ENCODE measurements around the gene NRP1.

NRP1 gene

DNA sequence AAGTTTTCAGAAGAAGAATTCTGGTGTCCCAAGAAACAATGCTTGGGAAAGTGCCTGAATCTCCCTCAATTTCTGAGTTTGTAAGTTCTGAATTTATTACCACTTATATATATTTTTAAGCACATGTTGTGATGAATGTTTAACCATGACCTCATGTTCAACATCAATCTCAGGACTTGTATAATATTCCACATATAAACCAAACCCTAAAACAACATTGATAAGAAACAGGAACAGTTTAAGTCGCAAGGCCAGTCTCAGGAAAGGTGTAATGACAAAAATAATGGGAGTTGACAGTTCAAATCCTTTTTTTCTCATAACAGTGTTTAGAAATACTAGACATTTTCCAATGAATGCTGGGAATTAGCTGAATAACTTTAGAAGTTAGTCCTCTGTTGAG, 22.8 kb downstream of the NRP1 start:
- H3K27ac ChIP-seq (ENCODE audit: low read depth, low read length): no peak overlapping the region
- no peaks in the 10 kb centered on the region for H3K4me1 ChIP-seq (ENCODE audit: control insufficient read depth, low read length)
- H3K36me3 ChIP-seq (ENCODE audit: control insufficient read depth, low read length): no peaks in the 10 kb centered on the region
- H3K4me2 ChIP-seq (ENCODE audit: low read length): no peak overlapping the region
- no peaks in the 10 kb centered on the region for H3F3A ChIP-seq (ENCODE audit: control insufficient read depth, insufficient read depth)
- TF ChIP-seq, protein P1, sequence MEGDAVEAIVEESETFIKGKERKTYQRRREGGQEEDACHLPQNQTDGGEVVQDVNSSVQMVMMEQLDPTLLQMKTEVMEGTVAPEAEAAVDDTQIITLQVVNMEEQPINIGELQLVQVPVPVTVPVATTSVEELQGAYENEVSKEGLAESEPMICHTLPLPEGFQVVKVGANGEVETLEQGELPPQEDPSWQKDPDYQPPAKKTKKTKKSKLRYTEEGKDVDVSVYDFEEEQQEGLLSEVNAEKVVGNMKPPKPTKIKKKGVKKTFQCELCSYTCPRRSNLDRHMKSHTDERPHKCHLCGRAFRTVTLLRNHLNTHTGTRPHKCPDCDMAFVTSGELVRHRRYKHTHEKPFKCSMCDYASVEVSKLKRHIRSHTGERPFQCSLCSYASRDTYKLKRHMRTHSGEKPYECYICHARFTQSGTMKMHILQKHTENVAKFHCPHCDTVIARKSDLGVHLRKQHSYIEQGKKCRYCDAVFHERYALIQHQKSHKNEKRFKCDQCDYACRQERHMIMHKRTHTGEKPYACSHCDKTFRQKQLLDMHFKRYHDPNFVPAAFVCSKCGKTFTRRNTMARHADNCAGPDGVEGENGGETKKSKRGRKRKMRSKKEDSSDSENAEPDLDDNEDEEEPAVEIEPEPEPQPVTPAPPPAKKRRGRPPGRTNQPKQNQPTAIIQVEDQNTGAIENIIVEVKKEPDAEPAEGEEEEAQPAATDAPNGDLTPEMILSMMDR (IDR thresholded peaks at IDR 0.05; ENCODE audit: low read depth, low read length, poor library complexity, severe bottlenecking): no peak
- no peak for TF ChIP-seq EZH2phosphoT487 (IDR thresholded peaks at IDR 0.05; ENCODE audit: borderline replicate concordance, low read length)
- no peaks in the 10 kb centered on the region for H3K79me2 ChIP-seq (ENCODE audit: control insufficient read depth, low read length)
- no peaks in the 10 kb centered on the region for H4K20me1 ChIP-seq (ENCODE audit: control insufficient read depth, insufficient read depth, low read depth, low read length)
- H3K27me3 ChIP-seq (ENCODE audit: control insufficient read depth, low read length): no peaks in the 10 kb centered on the region
- H3K9me2 ChIP-seq (replicated peaks; ENCODE audit: control insufficient read depth, low read length): no peaks in the 10 kb centered on the region
- no peaks in the 10 kb centered on the region for H3K9me3 ChIP-seq (ENCODE audit: control insufficient read depth, insufficient read depth, low read length)
- H3K4me3 ChIP-seq (ENCODE audit: low read length): no peak overlapping the region

DNA sequence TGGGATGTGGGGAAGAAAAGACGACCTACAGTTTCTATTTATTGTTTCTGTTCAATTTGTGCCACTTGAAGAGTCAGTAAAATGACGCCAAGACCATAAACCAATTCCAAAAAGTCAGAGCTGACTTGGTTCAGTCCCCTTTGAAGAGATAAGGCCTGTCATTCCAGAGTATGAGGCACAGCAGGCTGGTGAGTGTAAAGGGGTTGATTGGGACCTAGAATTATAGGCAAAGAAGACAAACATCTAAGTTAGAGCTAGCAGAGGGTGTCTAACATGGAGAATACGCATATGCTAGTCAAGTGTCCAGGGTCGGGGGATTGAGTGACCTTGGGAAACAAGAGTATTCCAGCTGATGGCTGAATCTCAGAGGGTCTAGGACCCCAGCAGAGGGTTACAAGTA, 23.6 kb downstream of the NRP1 start:
- TF ChIP-seq EZH2phosphoT487 (IDR thresholded peaks at IDR 0.05; ENCODE audit: borderline replicate concordance, low read length): no peak
- TF ChIP-seq, protein P1 (IDR thresholded peaks at IDR 0.05; ENCODE audit: low read depth, low read length, poor library complexity, severe bottlenecking): no peak
- H3K4me2 ChIP-seq (ENCODE audit: low read length): no peak overlapping the region
- H4K20me1 ChIP-seq (ENCODE audit: control insufficient read depth, insufficient read depth, low read depth, low read length): no peaks in the 10 kb centered on the region

DNA sequence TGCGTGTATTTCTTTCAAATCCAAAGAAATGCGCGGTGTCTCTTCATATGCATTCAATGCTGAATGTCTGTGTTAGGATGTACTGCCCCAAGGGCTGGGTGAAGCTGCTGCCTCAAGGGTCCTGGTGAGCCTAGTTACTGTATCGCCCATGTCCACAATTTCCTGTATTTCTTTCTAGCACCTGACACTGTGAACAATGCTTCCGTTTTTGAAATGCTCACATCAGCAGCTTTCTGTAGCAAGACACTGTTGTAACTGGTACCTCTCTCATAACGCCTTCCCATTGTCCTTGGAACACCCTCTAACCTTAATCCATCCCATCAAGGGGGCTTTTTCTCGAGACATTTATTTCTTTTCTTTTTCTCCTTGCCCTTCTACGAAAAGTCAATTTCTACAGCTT, 25.1 kb downstream of the NRP1 start:
- no peaks in the 10 kb centered on the region for H3K27me3 ChIP-seq (ENCODE audit: control insufficient read depth, low read length)
- no peaks in the 10 kb centered on the region for H4K20me1 ChIP-seq (ENCODE audit: control insufficient read depth, insufficient read depth, low read depth, low read length)
- no peaks in the 10 kb centered on the region for H3K79me2 ChIP-seq (ENCODE audit: control insufficient read depth, low read length)
- no peak overlapping the region for H3K27ac ChIP-seq (ENCODE audit: low read depth, low read length)
- no peaks in the 10 kb centered on the region for H3F3A ChIP-seq (ENCODE audit: control insufficient read depth, insufficient read depth)
- no peaks in the 10 kb centered on the region for H3K36me3 ChIP-seq (ENCODE audit: control insufficient read depth, low read length)
- H3K4me3 ChIP-seq (ENCODE audit: low read length): no peak overlapping the region
- H3K9me3 ChIP-seq (ENCODE audit: control insufficient read depth, insufficient read depth, low read length): no peaks in the 10 kb centered on the region
- TF ChIP-seq, protein P1 (IDR thresholded peaks at IDR 0.05; ENCODE audit: low read depth, low read length, poor library complexity, severe bottlenecking): no peak
- no peak for TF ChIP-seq EZH2phosphoT487 (IDR thresholded peaks at IDR 0.05; ENCODE audit: borderline replicate concordance, low read length)
- H3K9me2 ChIP-seq (replicated peaks; ENCODE audit: control insufficient read depth, low read length): no peaks in the 10 kb centered on the region
- no peak overlapping the region for H3K4me2 ChIP-seq (ENCODE audit: low read length)
- H3K4me1 ChIP-seq (ENCODE audit: control insufficient read depth, low read length): no peaks in the 10 kb centered on the region

More for the DNA sequence above, 23.6 kb downstream of the NRP1 start:
- no peaks in the 10 kb centered on the region for H3K9me3 ChIP-seq (ENCODE audit: control insufficient read depth, insufficient read depth, low read length)
- no peaks in the 10 kb centered on the region for H3K36me3 ChIP-seq (ENCODE audit: control insufficient read depth, low read length)
- H3K9me2 ChIP-seq (replicated peaks; ENCODE audit: control insufficient read depth, low read length): no peaks in the 10 kb centered on the region
- H3K27ac ChIP-seq (ENCODE audit: low read depth, low read length): no peak overlapping the region
- H3K4me1 ChIP-seq (ENCODE audit: control insufficient read depth, low read length): no peaks in the 10 kb centered on the region
- no peaks in the 10 kb centered on the region for H3K27me3 ChIP-seq (ENCODE audit: control insufficient read depth, low read length)
- no peaks in the 10 kb centered on the region for H3F3A ChIP-seq (ENCODE audit: control insufficient read depth, insufficient read depth)
- H3K79me2 ChIP-seq (ENCODE audit: control insufficient read depth, low read length): no peaks in the 10 kb centered on the region
- no peak overlapping the region for H3K4me3 ChIP-seq (ENCODE audit: low read length)

DNA sequence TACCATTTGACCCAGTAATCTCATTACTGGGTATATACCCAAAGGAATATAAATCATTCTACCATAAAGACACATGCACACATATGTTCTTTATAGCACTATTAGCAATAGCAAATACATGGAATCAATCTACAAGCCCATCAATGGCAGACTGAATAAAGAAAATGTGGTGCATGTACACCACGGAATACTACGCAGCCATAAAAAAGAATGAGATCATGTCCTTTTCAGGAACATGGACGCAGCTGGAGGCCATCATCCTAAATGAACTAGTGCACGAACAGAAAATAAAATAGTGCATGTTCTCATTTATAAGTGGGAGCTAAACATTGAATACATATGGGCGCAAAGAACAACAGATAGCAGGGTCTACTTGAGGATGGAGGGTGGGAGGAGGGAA, 26.6 kb downstream of the NRP1 start:
- no peaks in the 10 kb centered on the region for H3K9me2 ChIP-seq (replicated peaks; ENCODE audit: control insufficient read depth, low read length)
- no peaks in the 10 kb centered on the region for H3K4me1 ChIP-seq (ENCODE audit: control insufficient read depth, low read length)
- H3K27ac ChIP-seq (ENCODE audit: low read depth, low read length): no peak overlapping the region
- no peaks in the 10 kb centered on the region for H3K36me3 ChIP-seq (ENCODE audit: control insufficient read depth, low read length)
- no peaks in the 10 kb centered on the region for H4K20me1 ChIP-seq (ENCODE audit: control insufficient read depth, insufficient read depth, low read depth, low read length)
- H3K79me2 ChIP-seq (ENCODE audit: control insufficient read depth, low read length): no peaks in the 10 kb centered on the region
- H3K4me2 ChIP-seq (ENCODE audit: low read length): no peak overlapping the region
- no peaks in the 10 kb centered on the region for H3F3A ChIP-seq (ENCODE audit: control insufficient read depth, insufficient read depth)
- no peaks in the 10 kb centered on the region for H3K27me3 ChIP-seq (ENCODE audit: control insufficient read depth, low read length)
- no peak for TF ChIP-seq EZH2phosphoT487 (IDR thresholded peaks at IDR 0.05; ENCODE audit: borderline replicate concordance, low read length)
- TF ChIP-seq, protein P1 (IDR thresholded peaks at IDR 0.05; ENCODE audit: low read depth, low read length, poor library complexity, severe bottlenecking): no peak
- no peaks in the 10 kb centered on the region for H3K9me3 ChIP-seq (ENCODE audit: control insufficient read depth, insufficient read depth, low read length)
- H3K4me3 ChIP-seq (ENCODE audit: low read length): no peak overlapping the region
